NCI-H510A treated with DMSO at 0.1 percent for 48 hours (cell line): Measurements from ENCODE around the gene FMO2.
A peak's percentile ranks its signal among the peaks of the same experiment; 100 is the strongest.

ENCODE experiments used
- DNase-seq: peaks from one replicate; lab custom pipeline; 2025; lab: John Stamatoyannopoulos, UW

Gene FMO2

GRCh38 chr1:171174560-171175294 lies 10.4 kb upstream of the FMO2 start:
- no peak for DNase-seq

GRCh38 chr1:171177261-171177660 lies 7.8 kb upstream of the FMO2 start:
- DNase-seq = no peak

- DNase-seq = no peak
Measured at GRCh38 chr1:171179318-171180227, 5.5 kb upstream of the FMO2 start.

- DNase-seq = no peak
Measured at GRCh38 chr1:171180670-171181069, 4.4 kb upstream of the FMO2 start.

GRCh38 chr1:171188388-171189266 lies 3.5 kb downstream of the FMO2 start:
- peak; percentile 57 for DNase-seq

- no peak for DNase-seq
Measured at GRCh38 chr1:171191992-171192391, 6.9 kb downstream of the FMO2 start.

- DNase-seq = no peak
Measured at GRCh38 chr1:171195767-171196166, 10.7 kb downstream of the FMO2 start.

- no peak for DNase-seq
Measured at GRCh38 chr1:171196351-171196750, 11.3 kb downstream of the FMO2 start.

GRCh38 chr1:171198081-171198480 lies 13.0 kb downstream of the FMO2 start:
- DNase-seq = no peak

- DNase-seq = no peak
Measured at GRCh38 chr1:171204296-171204695, 19.2 kb downstream of the FMO2 start.

- DNase-seq = no peak
Measured at GRCh38 chr1:171206204-171206977, 21.3 kb downstream of the FMO2 start.

- DNase-seq = no peak
Measured at GRCh38 chr1:171206978-171207355, 21.9 kb downstream of the FMO2 start.

- no peak for DNase-seq
Measured at GRCh38 chr1:171207377-171207776, 22.3 kb downstream of the FMO2 start.

- DNase-seq = no peak
Measured at GRCh38 chr1:171210355-171210754, 25.3 kb downstream of the FMO2 start.

- DNase-seq = no peak
Measured at GRCh38 chr1:171212607-171213351, 27.7 kb downstream of the FMO2 start.

- DNase-seq = no peak
Measured at GRCh38 chr1:171213559-171214454, 28.7 kb downstream of the FMO2 start.

GRCh38 chr1:171217658-171218443 lies 32.8 kb downstream of the FMO2 start:
- DNase-seq = no peak

- DNase-seq = no peak
Measured at GRCh38 chr1:171218661-171219060, 33.6 kb downstream of the FMO2 start.
